Esophagus squamous epithelium (tissue), 5 donors: ENCODE results near the gene DLGAP1. TPM values are rescaled to one million over a fixed set of nuclear protein-coding genes. Genes with fewer than 3 reads are reported as not detected.

Experiments
- DNase-seq: peaks from one replicate; lab custom pipeline; 2025; lab: John Stamatoyannopoulos, UW
- H3K27ac ChIP-seq, 4 donors: fragments of 200-600 bp; sonication (generic); one replicate each; pipeline ENCODE4 v1.5.1; 2016 to 2019; ENCODE audit warnings: mild to moderate bottlenecking in 1 of 4
- H3K27me3 ChIP-seq, 4 donors: fragments of 200-600 bp; sonication (generic); 1 replicate in 3 of 4; 2 replicates in 1 of 4; pipeline versions ENCODE4 v1.5.1 to v1.6.0; 2017 to 2021; ENCODE audit warnings: antibody characterized with exemption in 1 of 4
- H3K36me3 ChIP-seq, 3 donors: fragments of 200-600 bp; sonication (generic); one replicate each; pipeline ENCODE4 v1.5.1; 2016 to 2019
- H3K4me1 ChIP-seq, 3 donors: fragments of 200-600 bp; sonication (generic); one replicate each; pipeline ENCODE4 v1.5.1; 2017 to 2019
- H3K4me3 ChIP-seq, 4 donors: fragments of 200-600 bp; sonication (generic); 1 replicate in 3 of 4; 2 replicates in 1 of 4; pipeline ENCODE4 v1.5.1; 2016 to 2019; ENCODE audit warnings: mild to moderate bottlenecking in 2 of 4, moderate library complexity in 1 of 4
- H3K9me3 ChIP-seq, 3 donors: fragments of 200-600 bp; sonication (generic); one replicate each; pipeline ENCODE4 v1.5.1; 2016 to 2019
- CTCF ChIP-seq, 6 experiments: fragments of 450-650 bp in 4 of 6; fragments of 200-600 bp in 2 of 6; sonication (generic) in 2 of 6; IDR thresholded peaks; one replicate each; pipeline ENCODE4 v1.5.1; 2016 to 2019; ENCODE audit warnings: antibody characterized with exemption in 6 of 6, mild to moderate bottlenecking in 4 of 6, moderate library complexity in 4 of 6
- POLR2A ChIP-seq, 4 donors: fragments of 450-650 bp; IDR thresholded peaks; one replicate each; pipeline ENCODE4 v1.6.1; 2017; ENCODE audit warnings: antibody characterized with exemption in 4 of 4, mild to moderate bottlenecking in 4 of 4, moderate library complexity in 3 of 4
- WGBS, 2 donors: methylation state at CpG; one replicate each; pipeline ENCODE4 v1.1.5; 2018; 5-methylcytosine and 5-hydroxymethylcytosine counted together
- intact Hi-C: fragments of 100-400 bp; cut with DNase I; formaldehyde crosslinking; loops from one replicate; pipeline ENCODE4 v1.15.0; 2022
- total RNA-seq, 4 donors: library from RNA; depleted of rRNA; stranded (reverse); fragments of >200 nt; gene quantifications; one replicate each; pipeline ENCODE4 v1.1.0, GENCODE V29; 2016
- donor health status: DM: yes; HTN: yes; CAD: no.

Gene DLGAP1
- total RNA-seq, 4 donors from 2014 or later: 0.09 to 1.5 (median 0.52) TPM

GRCh38 chr18:3863593-3863992 is 591.5 kb downstream of the DLGAP1 start:
- Histone ChIP-seq H3K4me1 (no peaks in the 10 kb centered on the region), H3K9me3 (no peaks in the 10 kb centered on the region), H3K36me3 (no peaks in the 10 kb centered on the region), H3K27ac (no peak overlapping the region), H3K27me3 (no peaks in the 10 kb centered on the region), H3K4me3 (no peak overlapping the region)
- WGBS, 2 donors: 66 to 93% methylated on average over 3 to 4 of the region's 4 CpGs
- DNase-seq: no peak
- TF ChIP-seq CTCF (IDR thresholded peaks at IDR 0.05) (no peak), POLR2A (IDR thresholded peaks at IDR 0.05) (no peak)
- intact Hi-C loops: no loop called here

- no peak for TF ChIP-seq POLR2A (IDR thresholded peaks at IDR 0.05)
- no peak for TF ChIP-seq CTCF (IDR thresholded peaks at IDR 0.05)
- H3K4me3 ChIP-seq: no peak overlapping the region
- intact Hi-C loops: no loop called here
- no peaks in the 10 kb centered on the region for H3K36me3 ChIP-seq
- 71 to 74% methylated on average over 4 of the region's 4 CpGs for WGBS, 2 donors
- no peaks in the 10 kb centered on the region for H3K4me1 ChIP-seq
- DNase-seq: no peak
- no peak overlapping the region for H3K27ac ChIP-seq
- H3K9me3 ChIP-seq: no peaks in the 10 kb centered on the region
- H3K27me3 ChIP-seq: no peaks in the 10 kb centered on the region
Measured at GRCh38 chr18:3863006-3863405, 592.1 kb downstream of the DLGAP1 start.

- no peaks in the 10 kb centered on the region for H3K4me1 ChIP-seq
- H3K27ac ChIP-seq: no peak overlapping the region
- no peaks in the 10 kb centered on the region for H3K9me3 ChIP-seq
- no peak for DNase-seq
- TF ChIP-seq POLR2A (IDR thresholded peaks at IDR 0.05): no peak
- TF ChIP-seq CTCF (IDR thresholded peaks at IDR 0.05): no peak
- intact Hi-C loops: no loop called here
- H3K36me3 ChIP-seq: no peaks in the 10 kb centered on the region
- no peaks in the 10 kb centered on the region for H3K27me3 ChIP-seq
- H3K4me3 ChIP-seq: no peak overlapping the region
- WGBS, 2 donors: 83 to 93% methylated on average over 1 of the region's 1 CpG
Measured at GRCh38 chr18:3861495-3861894, 593.6 kb downstream of the DLGAP1 start.

- 50 to 59% methylated on average over 1 of the region's 1 CpG for WGBS, 2 donors
- Histone ChIP-seq H3K4me1 (no peaks in the 10 kb centered on the region), H3K36me3 (no peaks in the 10 kb centered on the region), H3K4me3 (no peak overlapping the region), H3K9me3 (no peaks in the 10 kb centered on the region), H3K27ac (no peak overlapping the region), H3K27me3 (no peaks in the 10 kb centered on the region)
- intact Hi-C loops: no loop called here
- no peak for TF ChIP-seq CTCF (IDR thresholded peaks at IDR 0.05)
- TF ChIP-seq POLR2A (IDR thresholded peaks at IDR 0.05): no peak
- no peak for DNase-seq
Measured at GRCh38 chr18:3857544-3857943, 597.6 kb downstream of the DLGAP1 start.

- Histone ChIP-seq H3K4me1 (no peaks in the 10 kb centered on the region), H3K36me3 (no peaks in the 10 kb centered on the region), H3K27ac (no peak overlapping the region), H3K27me3 (no peaks in the 10 kb centered on the region), H3K4me3 (no peak overlapping the region), H3K9me3 (no peaks in the 10 kb centered on the region)
- WGBS, 2 donors: 49 to 67% methylated on average over 3 of the region's 3 CpGs
- intact Hi-C loops: no loop called here
- DNase-seq: no peak
- no peak for TF ChIP-seq POLR2A (IDR thresholded peaks at IDR 0.05)
- TF ChIP-seq CTCF (IDR thresholded peaks at IDR 0.05): no peak
Measured at GRCh38 chr18:3855966-3856365, 599.1 kb downstream of the DLGAP1 start.
